SJSA1 (cell line): ENCODE results near the gene RNF130. TPM values are rescaled to one million over a fixed set of nuclear protein-coding genes. Genes with fewer than 3 reads are reported as not detected.
"Not testable (repeated sequence)": the region's sequence is repeated elsewhere in the genome, so short reads cannot be mapped to it uniquely, and the experiment has no call there.

ENCODE experiments used
- DNase-seq, 2 experiments: peaks; one replicate each; pipeline ENCODE4 v3.0.0-alpha.2; 2015 to 2020; ENCODE audit warnings: low spot score in 2 of 2, low read depth in 1 of 2
- H3K27ac ChIP-seq: fragments of 250-450 bp; sonication (Bioruptor Pico); 2 replicates; pipeline ENCODE4 v1.5.1; 2020; ENCODE audit warnings: mild to moderate bottlenecking, moderate library complexity
- H3K27me3 ChIP-seq: fragments of 250-450 bp; sonication (Bioruptor Pico); replicated peaks from 2 replicates; pipeline ENCODE4 v1.5.1; 2020; ENCODE audit warnings: mild to moderate bottlenecking, moderate library complexity
- H3K36me3 ChIP-seq: fragments of 250-450 bp; sonication (Bioruptor Pico); 2 replicates; pipeline ENCODE4 v1.5.1; 2020; ENCODE audit warnings: mild to moderate bottlenecking
- H3K4me1 ChIP-seq: fragments of 250-450 bp; sonication (Bioruptor Pico); replicated peaks from 2 replicates; pipeline ENCODE4 v1.6.1; 2021; ENCODE audit warnings: mild to moderate bottlenecking
- H3K4me3 ChIP-seq: fragments of 250-450 bp; sonication (Bioruptor Pico); 2 replicates; pipeline ENCODE4 v1.5.1; 2020; ENCODE audit warnings: mild to moderate bottlenecking
- H3K9me3 ChIP-seq: fragments of 250-450 bp; sonication (Bioruptor Pico); replicated peaks from 2 replicates; pipeline ENCODE4 v1.5.1; 2020; ENCODE audit warnings: mild to moderate bottlenecking
- total RNA-seq: library from RNA; depleted of rRNA; stranded (reverse); fragments of >200 nt; shearing (Covaris generic); gene quantifications from 2 replicates; pipeline ENCODE4 v1.2.3, GENCODE V29; 2014

RNF130 gene
- total RNA-seq, 1 experiment from 2014 or later, result 0.61 TPM

- Histone ChIP-seq H3K9me3 (no peaks in the 10 kb centered on the region), H3K27me3 (peaks cover 2% of the 10 kb centered on the region; the same call in 1 of the 2 replicates), H3K36me3 (no peaks in the 10 kb centered on the region), H3K4me1 (no peaks in the 10 kb centered on the region), H3K27ac (no peak overlapping the region), H3K4me3 (no peak overlapping the region)
- no peak for DNase-seq
Measured at GRCh38 chr5:180018347-180019060, 53.1 kb downstream of the RNF130 start.

DNA sequence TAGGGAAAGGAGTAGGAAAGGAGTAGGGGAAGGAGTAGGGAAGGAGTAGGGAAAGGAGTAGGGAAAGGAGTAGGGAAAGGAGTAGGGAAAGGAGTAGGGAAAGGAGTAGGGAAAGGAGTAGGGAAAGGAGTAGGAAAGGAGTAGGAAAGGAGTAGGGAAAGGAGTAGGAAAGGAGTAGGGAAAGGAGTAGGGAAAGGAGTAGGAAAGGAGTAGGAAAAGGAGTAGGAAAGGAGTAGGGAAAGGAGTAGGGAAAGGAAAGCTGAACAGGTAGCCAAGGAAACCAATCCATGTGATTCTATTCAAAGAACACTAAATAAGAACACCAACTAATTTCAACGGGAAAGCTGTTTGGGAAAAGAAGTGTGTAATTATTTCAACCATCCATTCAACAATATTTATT, 56.0 kb downstream of the RNF130 start:
- not testable (repeated sequence) for DNase-seq, H3K4me1 ChIP-seq, H3K4me3 ChIP-seq, H3K9me3 ChIP-seq, H3K27ac ChIP-seq, H3K27me3 ChIP-seq, H3K36me3 ChIP-seq

DNA sequence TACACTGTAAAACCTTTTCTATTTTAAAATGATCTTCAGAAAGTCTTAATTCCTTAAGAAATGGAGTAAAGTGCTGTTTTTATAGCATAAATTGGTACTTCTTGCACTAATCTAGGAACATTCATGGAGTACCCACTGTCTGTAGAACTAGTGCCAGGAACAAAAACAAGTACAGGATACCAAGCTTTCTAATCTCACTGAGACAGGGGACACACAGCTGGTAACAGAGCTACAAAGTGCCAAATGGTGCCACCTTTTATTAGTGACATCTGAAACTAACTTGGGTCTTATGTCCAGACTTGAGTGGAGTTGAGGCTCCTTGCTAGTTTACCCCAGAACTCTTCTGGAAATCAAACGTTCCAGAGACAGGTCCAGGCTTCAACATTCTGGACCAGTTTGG, 57.9 kb downstream of the RNF130 start:
- H3K27ac ChIP-seq, result no peak overlapping the region
- no peaks in the 10 kb centered on the region for H3K9me3 ChIP-seq
- H3K4me3 ChIP-seq, result no peak overlapping the region
- DNase-seq, result no peak
- no peaks in the 10 kb centered on the region for H3K36me3 ChIP-seq
- H3K27me3 ChIP-seq, result 0 out of 2 replicates have a peak, but pooled peaks cover 2% of the 10 kb centered on the region
- no peaks in the 10 kb centered on the region for H3K4me1 ChIP-seq

DNA sequence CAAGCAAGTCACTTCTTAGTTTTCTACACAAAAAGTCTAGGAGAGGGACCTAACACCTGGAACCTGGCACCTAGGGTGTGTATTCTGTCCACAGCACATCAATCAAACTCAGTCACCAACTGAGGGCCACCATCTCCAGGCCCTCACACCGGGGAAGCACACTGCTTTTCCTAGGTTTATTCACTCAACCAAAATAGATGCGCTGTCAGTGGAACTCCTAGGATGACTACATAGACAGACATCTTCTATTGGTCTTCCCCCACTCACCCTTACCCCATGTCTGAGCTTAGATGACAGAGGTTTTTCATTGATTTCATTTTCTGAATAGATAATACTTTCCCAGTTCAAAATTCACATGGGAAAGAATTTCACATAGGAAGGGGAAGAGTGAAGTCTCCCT, 59.2 kb downstream of the RNF130 start:
- Histone ChIP-seq H3K36me3 (no peaks in the 10 kb centered on the region), H3K27ac (no peak overlapping the region), H3K9me3 (no peaks in the 10 kb centered on the region), H3K27me3 (0 out of 2 replicates have a peak, but pooled peaks cover 2% of the 10 kb centered on the region), H3K4me3 (no peak overlapping the region), H3K4me1 (no peaks in the 10 kb centered on the region)
- DNase-seq, result no peak

GRCh38 chr5:180010636-180011035, 60.9 kb downstream of the RNF130 start:
- Histone ChIP-seq H3K4me3 (no peak overlapping the region), H3K36me3 (no peaks in the 10 kb centered on the region), H3K4me1 (no peaks in the 10 kb centered on the region), H3K27ac (no peak overlapping the region), H3K27me3 (no peaks in the 10 kb centered on the region), H3K9me3 (no peaks in the 10 kb centered on the region)
- no peak for DNase-seq

DNA sequence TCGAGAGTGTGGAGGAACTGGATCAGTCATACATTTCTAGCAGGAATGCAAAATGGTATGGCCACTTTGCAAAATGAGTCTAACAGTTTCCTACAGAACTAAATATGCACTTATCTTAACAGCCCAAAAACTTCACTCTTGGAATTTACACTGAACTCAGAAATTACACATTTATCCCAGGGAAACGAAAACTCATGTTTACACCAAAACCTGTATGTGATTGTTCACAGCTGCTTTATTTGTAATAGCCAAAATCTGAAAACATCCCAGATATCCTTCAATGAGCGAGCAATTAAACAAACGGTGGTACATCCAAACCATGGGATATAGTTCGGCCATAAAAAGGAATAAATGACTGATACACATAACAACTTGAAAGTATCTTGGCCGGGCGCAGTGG, 62.0 kb downstream of the RNF130 start:
- H3K27ac ChIP-seq, result no peak overlapping the region
- no peak for DNase-seq
- H3K27me3 ChIP-seq, result no peaks in the 10 kb centered on the region
- H3K36me3 ChIP-seq, result no peaks in the 10 kb centered on the region
- no peak overlapping the region for H3K4me3 ChIP-seq
- H3K9me3 ChIP-seq, result no peaks in the 10 kb centered on the region
- no peaks in the 10 kb centered on the region for H3K4me1 ChIP-seq

DNA sequence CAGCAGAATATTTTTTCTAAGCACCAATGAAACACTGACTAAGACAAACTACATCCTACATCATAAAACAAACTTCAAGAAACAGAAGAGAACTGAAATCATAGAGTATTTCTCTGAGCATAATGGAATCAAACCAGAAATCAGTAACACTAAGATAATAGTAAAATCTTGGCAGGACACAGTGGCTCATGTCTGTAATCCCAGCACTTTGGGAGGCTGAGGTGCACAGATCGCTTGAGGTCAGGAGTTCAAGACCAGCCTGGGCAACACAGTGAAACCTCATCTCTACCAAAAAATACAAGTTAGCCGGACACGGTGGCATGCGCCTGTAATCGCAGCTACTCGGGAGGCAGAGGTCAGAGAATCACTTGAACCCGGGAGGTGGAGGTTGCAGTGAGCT, 63.1 kb downstream of the RNF130 start:
- H3K36me3 ChIP-seq, result no peaks in the 10 kb centered on the region
- H3K9me3 ChIP-seq, result no peaks in the 10 kb centered on the region
- no peak for DNase-seq
- H3K27me3 ChIP-seq, result 0 out of 2 replicates have a peak, but pooled peaks cover 4% of the 10 kb centered on the region
- no peak overlapping the region for H3K27ac ChIP-seq
- no peak overlapping the region for H3K4me3 ChIP-seq
- no peaks in the 10 kb centered on the region for H3K4me1 ChIP-seq

DNA sequence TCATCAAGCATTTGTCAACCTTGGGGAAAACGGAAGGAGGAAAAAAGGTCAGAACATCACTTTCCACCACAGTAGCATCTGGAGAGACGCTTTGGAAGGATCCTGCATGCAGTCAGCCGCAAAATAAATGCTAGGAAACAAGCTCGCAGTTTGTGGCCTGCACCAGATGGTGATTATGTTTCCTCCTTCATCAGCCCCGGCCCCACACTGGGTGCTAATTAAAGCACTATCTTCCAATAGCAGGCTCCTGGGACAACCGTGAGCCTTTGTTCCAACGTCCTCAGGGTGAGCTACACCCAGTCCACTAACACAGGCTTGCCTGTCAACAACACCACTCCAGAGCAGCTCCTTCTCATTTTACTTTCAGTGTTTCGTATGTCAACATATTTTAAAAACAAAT, 64.0 kb downstream of the RNF130 start:
- no peak overlapping the region for H3K27ac ChIP-seq
- H3K4me3 ChIP-seq, result no peak overlapping the region
- no peak for DNase-seq
- no peaks in the 10 kb centered on the region for H3K4me1 ChIP-seq
- H3K9me3 ChIP-seq, result no peaks in the 10 kb centered on the region
- H3K27me3 ChIP-seq, result 0 out of 2 replicates have a peak, but pooled peaks cover 4% of the 10 kb centered on the region
- no peaks in the 10 kb centered on the region for H3K36me3 ChIP-seq

- Histone ChIP-seq H3K27me3 (0 out of 2 replicates have a peak, but pooled peaks cover 4% of the 10 kb centered on the region), H3K9me3 (no peaks in the 10 kb centered on the region), H3K4me1 (no peaks in the 10 kb centered on the region), H3K4me3 (no peak overlapping the region), H3K36me3 (no peaks in the 10 kb centered on the region), H3K27ac (no peak overlapping the region)
- DNase-seq, result no peak
Measured at GRCh38 chr5:180006141-180006540, 65.4 kb downstream of the RNF130 start.

DNA sequence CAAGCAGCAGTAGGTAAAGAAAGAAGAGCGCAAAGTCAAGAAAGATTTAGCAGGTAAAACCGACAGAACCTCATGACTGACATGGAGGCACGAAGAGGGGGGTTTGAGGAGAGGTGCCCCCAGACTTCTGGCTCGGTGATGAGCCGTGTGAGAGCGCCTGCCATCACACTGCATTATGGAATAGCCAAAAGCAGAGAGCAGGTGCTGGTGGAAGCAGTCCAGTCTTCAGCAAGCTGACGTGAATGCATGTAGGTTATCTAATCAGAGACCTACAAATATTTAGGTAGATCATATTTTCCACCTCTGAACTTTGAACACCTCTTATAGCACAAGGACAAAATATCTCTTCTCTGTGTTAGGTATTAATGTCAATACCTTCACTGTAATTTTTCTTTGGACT, 68.4 kb downstream of the RNF130 start:
- no peak overlapping the region for H3K27ac ChIP-seq
- H3K9me3 ChIP-seq, result no peaks in the 10 kb centered on the region
- H3K4me3 ChIP-seq, result no peak overlapping the region
- H3K4me1 ChIP-seq, result no peaks in the 10 kb centered on the region
- H3K36me3 ChIP-seq, result no peaks in the 10 kb centered on the region
- H3K27me3 ChIP-seq, result 0 out of 2 replicates have a peak, but pooled peaks cover 4% of the 10 kb centered on the region
- DNase-seq, result no peak

GRCh38 chr5:180001742-180002141, 69.8 kb downstream of the RNF130 start:
- 0 out of 2 replicates have a peak, but pooled peaks cover 4% of the 10 kb centered on the region for H3K27me3 ChIP-seq
- no peak overlapping the region for H3K4me3 ChIP-seq
- no peak for DNase-seq
- no peaks in the 10 kb centered on the region for H3K4me1 ChIP-seq
- no peaks in the 10 kb centered on the region for H3K36me3 ChIP-seq
- no peaks in the 10 kb centered on the region for H3K9me3 ChIP-seq
- H3K27ac ChIP-seq, result no peak overlapping the region

GRCh38 chr5:180001136-180001535, 70.4 kb downstream of the RNF130 start:
- no peaks in the 10 kb centered on the region for H3K4me1 ChIP-seq
- H3K36me3 ChIP-seq, result no peaks in the 10 kb centered on the region
- no peak overlapping the region for H3K27ac ChIP-seq
- no peaks in the 10 kb centered on the region for H3K9me3 ChIP-seq
- H3K27me3 ChIP-seq, result 0 out of 2 replicates have a peak, but pooled peaks cover 4% of the 10 kb centered on the region
- no peak for DNase-seq
- no peak overlapping the region for H3K4me3 ChIP-seq

DNA sequence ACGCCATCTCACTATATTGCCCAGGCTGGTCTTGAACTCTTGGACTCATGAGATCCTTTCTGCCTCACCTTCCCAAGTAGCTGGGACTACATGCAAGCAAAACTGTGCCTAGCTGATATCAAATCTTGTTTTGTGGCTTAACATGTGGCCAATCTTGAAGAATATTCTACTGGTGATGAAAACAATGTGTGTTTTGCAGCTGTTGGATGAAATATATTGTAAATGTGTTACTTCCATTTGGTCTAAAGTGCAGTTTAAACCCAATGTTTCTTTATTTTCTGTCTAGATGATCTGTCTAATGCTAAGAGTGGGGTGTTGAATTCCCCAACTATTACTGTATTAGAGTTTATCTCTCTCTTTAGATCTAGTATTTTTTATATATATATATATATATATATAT, 73.1 kb downstream of the RNF130 start:
- H3K4me3 ChIP-seq, result no peak overlapping the region
- H3K27ac ChIP-seq, result no peak overlapping the region
- H3K36me3 ChIP-seq, result no peaks in the 10 kb centered on the region
- H3K27me3 ChIP-seq, result no peaks in the 10 kb centered on the region
- no peaks in the 10 kb centered on the region for H3K9me3 ChIP-seq
- DNase-seq, result no peak
- no peaks in the 10 kb centered on the region for H3K4me1 ChIP-seq

- DNase-seq, result no peak
- Histone ChIP-seq H3K36me3 (no peaks in the 10 kb centered on the region), H3K4me1 (no peaks in the 10 kb centered on the region), H3K9me3 (no peaks in the 10 kb centered on the region), H3K27me3 (no peaks in the 10 kb centered on the region), H3K27ac (no peak overlapping the region), H3K4me3 (no peak overlapping the region)
Measured at GRCh38 chr5:179994583-179995323, 76.8 kb downstream of the RNF130 start.
